CD4-positive, alpha-beta memory T cell (primary cell): Measurements from ENCODE around the gene DERL2. TPM values are rescaled to one million over a fixed set of nuclear protein-coding genes. Genes with fewer than 3 reads are reported as not detected.

Experiments
- CTCF ChIA-PET: fragments of 350-600 bp; sonication (Branson Sonifier 250); formaldehyde crosslinking; loops from one replicate; lab custom pipeline; 2021; ENCODE audit warnings: inconsistent platforms; ENCODE audit not compliant: partially characterized antibody; lab: Charles Lee
- POLR2A ChIA-PET: fragments of 350-600 bp; sonication (Branson Sonifier 250); formaldehyde crosslinking; loops from one replicate; lab custom pipeline; 2021; ENCODE audit not compliant: partially characterized antibody; lab: Charles Lee
- DNase-seq, 5 donors: peaks; one replicate each; pipeline versions ENCODE4 v3.0.0 to v3.0.0-alpha.2; 2020 to 2022; ENCODE audit warnings: mixed read lengths in 1 of 5
- H3K27ac ChIP-seq: one replicate; pipeline ENCODE4 v1.7.0; 2013; ENCODE audit warnings: low read depth, low read length
- H3K27me3 ChIP-seq: 2 replicates; pipeline ENCODE4 v1.7.0; 2013; ENCODE audit warnings: mild to moderate bottlenecking, low read length, moderate library complexity; ENCODE audit not compliant: insufficient read depth
- H3K36me3 ChIP-seq: 2 replicates; pipeline ENCODE4 v1.7.0; 2013; ENCODE audit warnings: mild to moderate bottlenecking, low read length, moderate library complexity; ENCODE audit not compliant: insufficient read depth
- H3K4me1 ChIP-seq: 2 replicates; pipeline ENCODE4 v1.7.0; 2013; ENCODE audit warnings: mild to moderate bottlenecking, low read length, moderate library complexity; ENCODE audit not compliant: insufficient read depth
- H3K4me3 ChIP-seq, 2 donors: one replicate each; pipeline ENCODE4 v1.7.0; 2013; ENCODE audit warnings: low read length in 2 of 2, mild to moderate bottlenecking in 1 of 2
- H3K9me3 ChIP-seq, 2 donors: one replicate each; pipeline ENCODE4 v1.7.0; 2013; ENCODE audit warnings: low read length in 2 of 2, control low read depth in 1 of 2; ENCODE audit not compliant: control insufficient read depth in 1 of 2
- H3K27ac Mint-ChIP-seq, 7 donors: one replicate each; pipeline ENCODE4 v1.8.0; 2020 to 2021; ENCODE audit warnings: mixed read lengths in 7 of 7, mild to moderate bottlenecking in 6 of 7, inconsistent platforms in 3 of 7, moderate library complexity in 3 of 7
- H3K27me3 Mint-ChIP-seq, 2 donors: one replicate each; pipeline ENCODE4 v1.8.0; 2020 to 2021; ENCODE audit warnings: mixed read lengths in 2 of 2
- H3K36me3 Mint-ChIP-seq, 2 donors: one replicate each; pipeline ENCODE4 v1.8.0; 2020 to 2021; ENCODE audit warnings: mixed read lengths in 2 of 2, inconsistent platforms in 1 of 2, mild to moderate bottlenecking in 1 of 2
- H3K4me1 Mint-ChIP-seq, 4 donors: one replicate each; pipeline ENCODE4 v1.8.0; 2020 to 2021; ENCODE audit warnings: mixed read lengths in 4 of 4, mild to moderate bottlenecking in 1 of 4
- H3K4me3 Mint-ChIP-seq, 8 donors: one replicate each; pipeline ENCODE4 v1.8.0; 2020 to 2021; ENCODE audit warnings: mixed read lengths in 8 of 8, mild to moderate bottlenecking in 7 of 8, moderate library complexity in 6 of 8, inconsistent platforms in 3 of 8
- H3K9me3 Mint-ChIP-seq, 8 donors: one replicate each; pipeline ENCODE4 v1.8.0; 2020 to 2021; ENCODE audit warnings: mixed read lengths in 8 of 8, mild to moderate bottlenecking in 5 of 8, inconsistent platforms in 3 of 8, moderate library complexity in 1 of 8
- intact Hi-C: fragments of 100-400 bp; cut with micrococcal nuclease; formaldehyde crosslinking; loops from one replicate; pipeline ENCODE4 v1.15.1; 2023
- polyA plus RNA-seq, 2 donors: library from polyadenylated mRNA; unstranded; fragments of 300-500 nt; fragmentation: Illumina TruSeq; gene quantifications; one replicate each; pipeline ENCODE4 v1.2.3, GENCODE V29; 2021
- total RNA-seq, 2 experiments: library from RNA; stranded (reverse); gene quantifications; one replicate each; pipeline ENCODE4 v1.2.3, GENCODE V29; 2021

The DERL2 gene
- total RNA-seq (10 to 100 TPM; 85.0 to 86.2 TPM), polyA plus RNA-seq (10 to 100 TPM; 66.2 to 95.9 TPM)

- peaks cover 32% of the 10 kb centered on the region for H3K36me3 ChIP-seq
- Mint-ChIP-seq H3K27me3 (no peaks in the 10 kb centered on the region), H3K36me3 (peaks cover 32 to 77% of the 10 kb centered on the region in 2 donors), H3K9me3 (peaks cover 0 to 2% (median 0%) of the 10 kb centered on the region in 8 donors), H3K4me1 (peaks cover 28 to 71% (median 50%) of the 10 kb centered on the region in 4 donors), H3K4me3 (peak within 1 kb of the TSS; percentile 83 to 98 (median 94)), H3K27ac (peak within 1 kb of the TSS; percentile 86 to 99 (median 99))
- no peaks in the 10 kb centered on the region for H3K27me3 ChIP-seq
- peak within 1 kb of the TSS; percentile 86 to 93 for H3K4me3 ChIP-seq
- POLR2A ChIA-PET = interaction anchor here (0.6 to 6.1 kb wide), 17 partner anchors 8 to 1849 kb away, joined by 3 to 84 read pairs (median 5); partner anchors contain the start of genes C1QBP, CTNS, DHX33 and NLRP1
- CTCF ChIA-PET = interaction anchor here (0.9 to 1.5 kb wide), 3 partner anchors 14 to 46 kb away, joined by 3 to 5 read pairs (median 4); partner anchors contain the start of gene C1QBP
- peaks cover 40% of the 10 kb centered on the region for H3K4me1 ChIP-seq
- intact Hi-C loops = loop anchor here (1.0 to 5.0 kb wide), 8 partner anchors 16 to 1166 kb away; partner anchors contain the start of genes C17orf100, C1QBP, MED31 and NLRP1
- DNase-seq = peak in 1 of 5 donors; percentile 36
- H3K27ac ChIP-seq = peak within 1 kb of the TSS; percentile 95
- H3K9me3 ChIP-seq = no peaks in the 10 kb centered on the region
Measured at GRCh38 chr17:5485270-5486205, at the start of gene DERL2. TSS of gene DERL2 (minus strand) at chr17:5486178. CDS start at chr17:5486161, 17 bp downstream.

GRCh38 chr17:5535436-5535835 is 49.5 kb upstream of the DERL2 start:
- CTCF ChIA-PET = no interaction called here
- Mint-ChIP-seq H3K36me3 (peaks cover 69 to 86% of the 10 kb centered on the region in 2 donors), H3K27me3 (no peaks in the 10 kb centered on the region), H3K9me3 (no peaks in the 10 kb centered on the region), H3K4me1 (peaks cover 0 to 2% (median under 1%) of the 10 kb centered on the region in 4 donors), H3K4me3 (no peak overlapping the region), H3K27ac (peak overlapping the region in 1 of 7 donors; percentile 24)
- no peak overlapping the region for H3K27ac ChIP-seq
- H3K9me3 ChIP-seq = no peaks in the 10 kb centered on the region
- intact Hi-C loops = no loop called here
- H3K4me3 ChIP-seq = no peak overlapping the region
- H3K36me3 ChIP-seq = peaks cover 80% of the 10 kb centered on the region
- no peak for DNase-seq
- POLR2A ChIA-PET = no interaction called here
- no peaks in the 10 kb centered on the region for H3K4me1 ChIP-seq
- no peaks in the 10 kb centered on the region for H3K27me3 ChIP-seq

- Mint-ChIP-seq H3K9me3 (no peaks in the 10 kb centered on the region), H3K36me3 (peaks cover 71 to 87% of the 10 kb centered on the region in 2 donors), H3K4me1 (peaks cover 0 to 6% (median under 1%) of the 10 kb centered on the region in 4 donors), H3K27ac (peak overlapping the region in 3 of 7 donors; percentile 59 to 80 (median 68)), H3K27me3 (no peaks in the 10 kb centered on the region), H3K4me3 (no peak overlapping the region)
- no peak for DNase-seq
- no peaks in the 10 kb centered on the region for H3K9me3 ChIP-seq
- CTCF ChIA-PET = no interaction called here
- H3K4me3 ChIP-seq = no peak overlapping the region
- H3K36me3 ChIP-seq = peaks cover 74% of the 10 kb centered on the region
- POLR2A ChIA-PET = interaction anchor here (1.0 kb wide), 1 partner anchor 11 kb away, joined by 3 read pairs; no protein-coding TSS in a partner anchor
- intact Hi-C loops = no loop called here
- no peak overlapping the region for H3K27ac ChIP-seq
- no peaks in the 10 kb centered on the region for H3K27me3 ChIP-seq
- H3K4me1 ChIP-seq = no peaks in the 10 kb centered on the region
Measured at GRCh38 chr17:5533486-5534315, 47.7 kb upstream of the DERL2 start.

GRCh38 chr17:5532581-5532980 is 46.6 kb upstream of the DERL2 start:
- Histone ChIP-seq H3K4me1 (no peaks in the 10 kb centered on the region), H3K4me3 (no peak overlapping the region), H3K9me3 (no peaks in the 10 kb centered on the region), H3K27me3 (no peaks in the 10 kb centered on the region), H3K27ac (no peak overlapping the region), H3K36me3 (peaks cover 73% of the 10 kb centered on the region)
- H3K4me3 Mint-ChIP-seq = no peak overlapping the region
- ChIA-PET CTCF (no interaction called here), POLR2A (no interaction called here)
- H3K9me3 Mint-ChIP-seq = no peaks in the 10 kb centered on the region
- intact Hi-C loops = no loop called here
- no peak overlapping the region for H3K27ac Mint-ChIP-seq
- no peaks in the 10 kb centered on the region for H3K27me3 Mint-ChIP-seq
- H3K4me1 Mint-ChIP-seq = peaks cover 0 to 6% (median under 1%) of the 10 kb centered on the region in 4 donors
- DNase-seq = no peak
- H3K36me3 Mint-ChIP-seq = peaks cover 70 to 87% of the 10 kb centered on the region in 2 donors

GRCh38 chr17:5531085-5531418 is 45.1 kb upstream of the DERL2 start:
- Mint-ChIP-seq H3K4me1 (peaks cover 0 to 6% (median under 1%) of the 10 kb centered on the region in 4 donors), H3K9me3 (no peaks in the 10 kb centered on the region), H3K4me3 (no peak overlapping the region), H3K27ac (no peak overlapping the region), H3K36me3 (peaks cover 68 to 91% of the 10 kb centered on the region in 2 donors), H3K27me3 (no peaks in the 10 kb centered on the region)
- no peak for DNase-seq
- Histone ChIP-seq H3K4me3 (no peak overlapping the region), H3K27me3 (no peaks in the 10 kb centered on the region), H3K4me1 (no peaks in the 10 kb centered on the region), H3K27ac (no peak overlapping the region), H3K9me3 (no peaks in the 10 kb centered on the region), H3K36me3 (peaks cover 67% of the 10 kb centered on the region)
- CTCF ChIA-PET = no interaction called here
- intact Hi-C loops = no loop called here
- POLR2A ChIA-PET = interaction anchor here (0.6 kb wide), 1 partner anchor 877 kb away, joined by 3 read pairs; no protein-coding TSS in a partner anchor

- no peak overlapping the region for H3K4me3 Mint-ChIP-seq
- Histone ChIP-seq H3K4me1 (no peaks in the 10 kb centered on the region), H3K27ac (no peak overlapping the region), H3K9me3 (no peaks in the 10 kb centered on the region), H3K4me3 (no peak overlapping the region), H3K36me3 (peaks cover 65% of the 10 kb centered on the region), H3K27me3 (no peaks in the 10 kb centered on the region)
- POLR2A ChIA-PET = interaction anchor here (0.6 kb wide), 1 partner anchor 878 kb away, joined by 3 read pairs; no protein-coding TSS in a partner anchor
- no peaks in the 10 kb centered on the region for H3K27me3 Mint-ChIP-seq
- DNase-seq = no peak
- CTCF ChIA-PET = no interaction called here
- H3K27ac Mint-ChIP-seq = peak overlapping the region in 2 of 7 donors; percentile 32 to 47
- peaks cover 0 to 6% (median under 1%) of the 10 kb centered on the region in 4 donors for H3K4me1 Mint-ChIP-seq
- no peaks in the 10 kb centered on the region for H3K9me3 Mint-ChIP-seq
- H3K36me3 Mint-ChIP-seq = peaks cover 62 to 91% of the 10 kb centered on the region in 2 donors
- intact Hi-C loops = no loop called here
Measured at GRCh38 chr17:5530265-5531084, 44.5 kb upstream of the DERL2 start.
